H9 (cell line): ENCODE measurements around the gene PC. TPM values are rescaled to one million over a fixed set of nuclear protein-coding genes. Genes with fewer than 3 reads are reported as not detected.

Experiments
- DNase-seq: peaks from one replicate; pipeline ENCODE4 v3.0.0-alpha.2; 2017
- H2AFZ ChIP-seq: one replicate; pipeline ENCODE4 v1.6.1; 2013; ENCODE audit warnings: mild to moderate bottlenecking, low read length, control low read depth, moderate library complexity
- H2AK5ac ChIP-seq: 2 replicates; pipeline ENCODE4 v1.6.1; 2013; ENCODE audit warnings: low read length, control low read depth, mixed read lengths; ENCODE audit not compliant: insufficient read length
- H2BK120ac ChIP-seq: one replicate; pipeline ENCODE4 v1.6.1; 2013; ENCODE audit warnings: low read depth, mild to moderate bottlenecking, low read length, control low read depth, inconsistent platforms; ENCODE audit not compliant: poor library complexity, severe bottlenecking
- H2BK12ac ChIP-seq: 2 replicates; pipeline ENCODE4 v1.6.1; 2013; ENCODE audit warnings: low read length, control low read depth, mixed read lengths, low read depth; ENCODE audit not compliant: insufficient read length
- H2BK15ac ChIP-seq: 2 replicates; pipeline ENCODE4 v1.6.1; 2013; ENCODE audit warnings: low read depth, low read length, control low read depth
- H2BK20ac ChIP-seq: one replicate; pipeline ENCODE4 v1.6.1; 2013; ENCODE audit warnings: low read depth, mild to moderate bottlenecking, low read length, control low read depth, inconsistent platforms; ENCODE audit not compliant: poor library complexity, severe bottlenecking
- H2BK5ac ChIP-seq: 2 replicates; pipeline ENCODE4 v1.6.1; 2013; ENCODE audit warnings: low read length, control low read depth, mixed read lengths; ENCODE audit not compliant: insufficient read length
- H3K14ac ChIP-seq: 2 replicates; pipeline ENCODE4 v1.6.1; 2013; ENCODE audit warnings: low read length, control low read depth; ENCODE audit not compliant: insufficient read depth
- H3K18ac ChIP-seq: 2 replicates; pipeline ENCODE4 v1.6.1; 2013; ENCODE audit warnings: low read depth, mild to moderate bottlenecking, mixed read lengths, low read length, control low read depth; ENCODE audit not compliant: insufficient read length
- H3K23ac ChIP-seq: 2 replicates; pipeline ENCODE4 v1.6.1; 2013; ENCODE audit warnings: low read length, control low read depth, mixed read lengths, low read depth; ENCODE audit not compliant: insufficient read length
- H3K23me2 ChIP-seq: 2 replicates; pipeline ENCODE4 v1.6.1; 2013; ENCODE audit warnings: low read depth, mild to moderate bottlenecking, mixed read lengths, low read length, control low read depth; ENCODE audit not compliant: insufficient read length, poor library complexity, severe bottlenecking
- H3K27ac ChIP-seq: 2 replicates; pipeline ENCODE4 v1.5.1; 2013; ENCODE audit warnings: low read length, control low read depth, mixed read lengths, low read depth; ENCODE audit not compliant: insufficient read length
- H3K27me3 ChIP-seq: 2 replicates; pipeline ENCODE4 v1.6.1; 2013; ENCODE audit warnings: low read length, control low read depth, inconsistent platforms; ENCODE audit not compliant: insufficient read depth
- H3K4ac ChIP-seq: 2 replicates; pipeline ENCODE4 v1.6.1; 2013; ENCODE audit warnings: low read depth, mild to moderate bottlenecking, control low read depth, inconsistent platforms, low read length, moderate library complexity
- H3K4me1 ChIP-seq: 2 replicates; pipeline ENCODE4 v1.6.1; 2013; ENCODE audit warnings: low read length, control low read depth, inconsistent platforms; ENCODE audit not compliant: insufficient read depth
- H3K4me2 ChIP-seq: 2 replicates; pipeline ENCODE4 v1.6.1; 2013; ENCODE audit warnings: low read length, control low read depth, mixed read lengths; ENCODE audit not compliant: insufficient read length, insufficient read depth
- H3K56ac ChIP-seq: 2 replicates; pipeline ENCODE4 v1.6.1; 2013; ENCODE audit warnings: low read depth, mild to moderate bottlenecking, mixed read lengths, low read length, control low read depth; ENCODE audit not compliant: insufficient read length
- H3K79me1 ChIP-seq: 2 replicates; pipeline ENCODE4 v1.6.1; 2013; ENCODE audit warnings: low read depth, mild to moderate bottlenecking, moderate library complexity, low read length, control low read depth, inconsistent platforms; ENCODE audit not compliant: insufficient read depth, poor library complexity, severe bottlenecking
- H3K79me2 ChIP-seq: 2 replicates; pipeline ENCODE4 v1.6.1; 2013; ENCODE audit warnings: low read length, control low read depth, inconsistent platforms; ENCODE audit not compliant: insufficient read depth
- H3K9ac ChIP-seq: 2 replicates; pipeline ENCODE4 v1.6.1; 2013; ENCODE audit warnings: low read length, control low read depth, mixed read lengths; ENCODE audit not compliant: insufficient read length; ENCODE audit errors: extremely low read depth
- H3K9me3 ChIP-seq: one replicate; pipeline ENCODE4 v1.6.1; 2013; ENCODE audit warnings: low read depth, low read length, inconsistent platforms; ENCODE audit not compliant: control insufficient read depth
- H3T11ph ChIP-seq: one replicate; pipeline ENCODE4 v1.6.1; 2013; ENCODE audit warnings: mild to moderate bottlenecking, low read length, control low read depth, inconsistent platforms
- H4K20me1 ChIP-seq: one replicate; pipeline ENCODE4 v1.6.1; 2013; ENCODE audit not compliant: control insufficient read depth, insufficient read length, insufficient read depth
- H4K5ac ChIP-seq: 2 replicates; pipeline ENCODE4 v1.6.1; 2013; ENCODE audit warnings: low read depth, mild to moderate bottlenecking, mixed read lengths, low read length, control low read depth; ENCODE audit not compliant: insufficient read length
- H4K8ac ChIP-seq: replicated peaks from 2 replicates; pipeline ENCODE4 v1.6.1; 2013; ENCODE audit warnings: low read length, control low read depth, mixed read lengths, low read depth; ENCODE audit not compliant: insufficient read length
- H4K91ac ChIP-seq: 2 replicates; pipeline ENCODE4 v1.6.1; 2013; ENCODE audit warnings: low read depth, mild to moderate bottlenecking, moderate library complexity, mixed read lengths, low read length, control low read depth; ENCODE audit not compliant: insufficient read length
- H3K27ac Mint-ChIP-seq, 3 experiments: 2 replicates in 2 of 3; 3 replicates in 1 of 3; pipeline ENCODE4 v1.8.0; 2020 to 2021; ENCODE audit warnings: mixed read lengths in 3 of 3, mild to moderate bottlenecking in 1 of 3, moderate library complexity in 1 of 3
- H3K27me3 Mint-ChIP-seq: 2 replicates; pipeline ENCODE4 v1.8.0; 2021; ENCODE audit warnings: low read depth, mild to moderate bottlenecking, moderate library complexity, mixed read lengths
- H3K36me3 Mint-ChIP-seq, 3 experiments: 2 replicates in 2 of 3; 3 replicates in 1 of 3; pipeline ENCODE4 v1.8.0; 2020 to 2021; ENCODE audit warnings: low read depth in 3 of 3, mixed read lengths in 3 of 3; ENCODE audit not compliant: insufficient read depth in 1 of 3
- H3K4me1 Mint-ChIP-seq, 2 experiments: 2 replicates each; pipeline ENCODE4 v1.8.0; 2020; ENCODE audit warnings: mixed read lengths in 2 of 2
- H3K4me3 Mint-ChIP-seq, 2 experiments: 2 replicates in 1 of 2; 3 replicates in 1 of 2; pipeline ENCODE4 v1.8.0; 2020 to 2021; ENCODE audit warnings: mild to moderate bottlenecking in 2 of 2, mixed read lengths in 2 of 2, moderate library complexity in 1 of 2
- H3K9me3 Mint-ChIP-seq, 2 experiments: 2 replicates in 1 of 2; 3 replicates in 1 of 2; pipeline ENCODE4 v1.8.0; 2020; ENCODE audit warnings: mild to moderate bottlenecking in 2 of 2, mixed read lengths in 2 of 2, moderate library complexity in 1 of 2
- WGBS: extraction: QIAGEN DNeasy Blood & Tissue Kit; methylation state at CpG from one replicate; pipeline ENCODE4 v1.1.7; 2013; ENCODE audit warnings: missing lambda C conversion rate, low lambda C conversion rate, mixed read lengths; ENCODE audit not compliant: insufficient read length; ENCODE audit errors: extremely low coverage; 5-methylcytosine and 5-hydroxymethylcytosine counted together
- total RNA-seq: library from RNA; stranded (reverse); gene quantifications from 2 replicates; pipeline ENCODE4 v1.2.1, GENCODE V29; 2021
- TF ChIP-seq, protein P1 (sequence below): fragments of 200-600 bp; sonication (generic); conservative IDR thresholded peaks from 3 replicates; pipeline ENCODE4 v1.8.0; 2021; ENCODE audit warnings: antibody characterized with exemption, mild to moderate bottlenecking

PC gene
- total RNA-seq, 1 experiment from 2014 or later, result 32.6 TPM

DNA sequence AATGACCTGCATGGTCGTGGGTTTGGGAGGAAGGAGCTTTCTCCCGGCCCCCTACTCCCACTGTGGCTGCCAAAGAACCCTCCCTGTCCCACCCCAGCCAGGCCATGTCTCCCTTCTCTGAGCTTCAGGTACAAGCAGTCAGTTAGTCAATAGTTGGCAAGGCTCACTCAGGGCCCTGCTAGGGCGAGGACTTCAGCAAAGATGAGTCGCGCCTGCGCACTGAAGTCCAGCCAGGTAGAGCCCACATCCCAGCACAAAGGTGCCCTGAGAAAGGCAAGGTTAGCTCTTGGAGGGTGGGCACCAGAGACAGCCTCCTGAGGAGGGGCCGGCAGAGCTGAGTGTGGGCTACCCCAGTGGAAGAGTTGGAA, 28.0 kb upstream of the PC start:
- Histone ChIP-seq H3K4me2 (no peak overlapping the region), H2BK120ac (no peak overlapping the region), H2BK20ac (no peak overlapping the region), H2BK12ac (no peak overlapping the region), H4K20me1 (no peaks in the 10 kb centered on the region), H3K23me2 (peaks cover 2% of the 10 kb centered on the region), H3K4ac (no peak overlapping the region), H3K79me1 (no peaks in the 10 kb centered on the region), H3K23ac (no peak overlapping the region), H3K9ac (no peak overlapping the region), H4K8ac (no peak overlapping the region), H2AFZ (no peak overlapping the region), H3K4me1 (peaks cover 9% of the 10 kb centered on the region; the same call in 1 of the 2 replicates), H3K14ac (peak overlapping the region; percentile 56; the same call in 1 of the 2 replicates), H2AK5ac (no peak overlapping the region), H4K91ac (no peak overlapping the region), H3K27me3 (no peaks in the 10 kb centered on the region), H3K79me2 (no peaks in the 10 kb centered on the region), H3T11ph (no peak overlapping the region), H4K5ac (no peak overlapping the region), H3K9me3 (no peaks in the 10 kb centered on the region), H3K56ac (no peak overlapping the region), H3K27ac (no peak overlapping the region), H2BK5ac (no peak overlapping the region), H3K18ac (no peak overlapping the region), H2BK15ac (no peak overlapping the region)
- Mint-ChIP-seq H3K27ac (peak overlapping the region in 1 of 3 experiments; percentile 57; a peak in 3 of 7 replicates), H3K36me3 (peaks cover 0 to 8% (median 0%) of the 10 kb centered on the region in 3 experiments; a peak in 2 of 7 replicates), H3K9me3 (no peaks in the 10 kb centered on the region; a peak in 3 of 5 replicates), H3K27me3 (peaks cover 10% of the 10 kb centered on the region), H3K4me3 (no peak overlapping the region; a peak in 1 of 5 replicates), H3K4me1 (peaks cover 17 to 22% of the 10 kb centered on the region in 2 experiments)
- no peak for DNase-seq
- no CpG with 5 or more reads among the region's 7 CpGs for WGBS
- TF ChIP-seq, protein P1, sequence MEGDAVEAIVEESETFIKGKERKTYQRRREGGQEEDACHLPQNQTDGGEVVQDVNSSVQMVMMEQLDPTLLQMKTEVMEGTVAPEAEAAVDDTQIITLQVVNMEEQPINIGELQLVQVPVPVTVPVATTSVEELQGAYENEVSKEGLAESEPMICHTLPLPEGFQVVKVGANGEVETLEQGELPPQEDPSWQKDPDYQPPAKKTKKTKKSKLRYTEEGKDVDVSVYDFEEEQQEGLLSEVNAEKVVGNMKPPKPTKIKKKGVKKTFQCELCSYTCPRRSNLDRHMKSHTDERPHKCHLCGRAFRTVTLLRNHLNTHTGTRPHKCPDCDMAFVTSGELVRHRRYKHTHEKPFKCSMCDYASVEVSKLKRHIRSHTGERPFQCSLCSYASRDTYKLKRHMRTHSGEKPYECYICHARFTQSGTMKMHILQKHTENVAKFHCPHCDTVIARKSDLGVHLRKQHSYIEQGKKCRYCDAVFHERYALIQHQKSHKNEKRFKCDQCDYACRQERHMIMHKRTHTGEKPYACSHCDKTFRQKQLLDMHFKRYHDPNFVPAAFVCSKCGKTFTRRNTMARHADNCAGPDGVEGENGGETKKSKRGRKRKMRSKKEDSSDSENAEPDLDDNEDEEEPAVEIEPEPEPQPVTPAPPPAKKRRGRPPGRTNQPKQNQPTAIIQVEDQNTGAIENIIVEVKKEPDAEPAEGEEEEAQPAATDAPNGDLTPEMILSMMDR, result no peak
